H1 (cell line): ENCODE results near the gene SPOCD1. TPM values are rescaled to one million over a fixed set of nuclear protein-coding genes. Genes with fewer than 3 reads are reported as not detected.

ENCODE experiments used
- CTCF ChIA-PET: fragments of 300-600 bp; sonication (Branson Sonifier 250); formaldehyde crosslinking; loops from one replicate; lab custom pipeline; 2021; ENCODE audit not compliant: partially characterized antibody; lab: Charles Lee
- POLR2A ChIA-PET: fragments of 300-600 bp; sonication (Branson Sonifier 250); formaldehyde crosslinking; loops from one replicate; lab custom pipeline; 2021; ENCODE audit warnings: inconsistent platforms; ENCODE audit not compliant: partially characterized antibody; lab: Charles Lee
- DNase-seq, 2 experiments: peaks; one replicate each; pipeline versions ENCODE4 v3.0.0 to v3.0.0-alpha.2; 2010 to 2022; ENCODE audit warnings: low spot score in 2 of 2, low read depth in 1 of 2, mixed read lengths in 1 of 2
- FAIRE-seq: peaks from 2 replicates; lab custom pipeline; 2011; peaks lifted over from hg19 to GRCh38; lab: Jason Lieb, UNC
- H2AFZ ChIP-seq: 2 replicates; pipeline ENCODE4 v1.8.1; 2012; ENCODE audit warnings: low read length, inconsistent platforms
- H2AK5ac ChIP-seq: 2 replicates; pipeline ENCODE4 v1.6.1; 2013; ENCODE audit warnings: low read depth, low read length
- H2BK120ac ChIP-seq: replicated peaks from 2 replicates; pipeline ENCODE3; 2013; ENCODE audit warnings: low read depth, low read length, inconsistent platforms
- H2BK12ac ChIP-seq: 2 replicates; pipeline ENCODE4 v1.6.1; 2013; ENCODE audit warnings: low read depth, low read length
- H2BK15ac ChIP-seq: 2 replicates; pipeline ENCODE4 v1.6.1; 2013; ENCODE audit warnings: low read length
- H2BK20ac ChIP-seq: 2 replicates; pipeline ENCODE4 v1.6.1; 2013; ENCODE audit warnings: low read length
- H2BK5ac ChIP-seq: 2 replicates; pipeline ENCODE4 v1.6.1; 2013; ENCODE audit warnings: low read depth, low read length
- H3K14ac ChIP-seq: 2 replicates; pipeline ENCODE4 v1.6.1; 2013; ENCODE audit warnings: inconsistent platforms; ENCODE audit not compliant: insufficient read length
- H3K18ac ChIP-seq: 2 replicates; pipeline ENCODE4 v1.6.1; 2013; ENCODE audit warnings: low read length; ENCODE audit errors: extremely low read depth
- H3K23ac ChIP-seq: 2 replicates; pipeline ENCODE4 v1.6.1; 2013; ENCODE audit warnings: inconsistent platforms; ENCODE audit not compliant: insufficient read length
- H3K23me2 ChIP-seq: 2 replicates; pipeline ENCODE4 v1.6.1; 2013; ENCODE audit warnings: low read depth, low read length
- H3K27ac ChIP-seq: 2 replicates; pipeline ENCODE4 v1.6.1; 2011; ENCODE audit warnings: low read depth, low read length, inconsistent platforms
- H3K27me3 ChIP-seq, 4 experiments: replicated peaks in 1 of 4; 1 replicate in 1 of 4; 2 replicates in 3 of 4; pipeline versions ENCODE4 v1.6.1 to v1.8.1; 2011 to 2013; ENCODE audit warnings: low read length in 3 of 4, mild to moderate bottlenecking in 3 of 4, inconsistent platforms in 2 of 4, mixed read lengths in 2 of 4, moderate library complexity in 1 of 4; ENCODE audit not compliant: control insufficient read depth in 3 of 4, insufficient read depth in 3 of 4; ENCODE audit errors: extremely low read depth in 1 of 4
- H3K36me3 ChIP-seq, 4 experiments: 2 replicates each; pipeline versions ENCODE4 v1.6.1 to v1.8.1; 2011 to 2013; ENCODE audit warnings: mild to moderate bottlenecking in 4 of 4, low read length in 3 of 4, moderate library complexity in 2 of 4, control low read depth in 1 of 4, inconsistent platforms in 1 of 4; ENCODE audit not compliant: insufficient read depth in 4 of 4, control insufficient read depth in 2 of 4
- H3K4ac ChIP-seq: replicated peaks from 2 replicates; pipeline ENCODE3; 2013; ENCODE audit warnings: low read length, low read depth, mixed read lengths, inconsistent platforms; ENCODE audit not compliant: insufficient read length
- H3K4me1 ChIP-seq, 4 experiments: replicated peaks in 1 of 4; 1 replicate in 1 of 4; 2 replicates in 3 of 4; pipeline versions ENCODE4 v1.6.1 to v1.8.1; 2011 to 2013; ENCODE audit warnings: low read length in 3 of 4, inconsistent platforms in 2 of 4, mixed read lengths in 1 of 4; ENCODE audit not compliant: insufficient read depth in 4 of 4, control insufficient read depth in 3 of 4
- H3K4me2 ChIP-seq, 2 experiments: 2 replicates each; pipeline versions ENCODE4 v1.6.1 to v1.8.1; 2011 to 2013; ENCODE audit warnings: low read depth in 2 of 2, low read length in 2 of 2, control low read depth in 1 of 2, inconsistent platforms in 1 of 2, mild to moderate bottlenecking in 1 of 2; ENCODE audit not compliant: insufficient read depth in 1 of 2
- H3K4me3 ChIP-seq, 4 experiments: fragments of 200-600, 300-600 bp in 1 of 4; sonication (generic), shearing (Covaris generic), sonication (Bioruptor Twin) in 1 of 4; 2 replicates each; pipeline versions ENCODE4 v1.5.1 to v1.8.1; 2011 to 2016; ENCODE audit warnings: low read length in 4 of 4, low read depth in 3 of 4, control low read depth in 2 of 4, inconsistent platforms in 2 of 4, mild to moderate bottlenecking in 2 of 4, mixed read lengths in 1 of 4, moderate library complexity in 1 of 4; ENCODE audit not compliant: insufficient read depth in 2 of 4; ENCODE audit errors: extremely low read depth in 1 of 4
- H3K56ac ChIP-seq: replicated peaks from 2 replicates; pipeline ENCODE3; 2013; ENCODE audit warnings: low read depth, mild to moderate bottlenecking, mixed read lengths, low read length, inconsistent platforms; ENCODE audit not compliant: insufficient read length
- H3K79me1 ChIP-seq: 2 replicates; pipeline ENCODE4 v1.6.1; 2013; ENCODE audit warnings: low read depth, low read length, control low read depth
- H3K79me2 ChIP-seq, 2 experiments: 2 replicates each; pipeline versions ENCODE4 v1.6.1 to v1.8.1; 2012 to 2013; ENCODE audit warnings: low read length in 2 of 2, mild to moderate bottlenecking in 2 of 2, inconsistent platforms in 1 of 2; ENCODE audit not compliant: insufficient read depth in 2 of 2, control insufficient read depth in 1 of 2
- H3K9ac ChIP-seq, 4 experiments: replicated peaks in 1 of 4; 1 replicate in 1 of 4; 2 replicates in 3 of 4; pipeline versions ENCODE4 v1.6.1 to v1.8.1; 2011 to 2013; ENCODE audit warnings: low read depth in 3 of 4, low read length in 3 of 4, control low read depth in 2 of 4, mild to moderate bottlenecking in 2 of 4, moderate library complexity in 2 of 4, inconsistent platforms in 1 of 4; ENCODE audit errors: extremely low read depth in 1 of 4
- H3K9me3 ChIP-seq, 2 experiments: 2 replicates each; pipeline versions ENCODE4 v1.6.1 to v1.8.1; 2012 to 2013; ENCODE audit warnings: mild to moderate bottlenecking in 2 of 2, moderate library complexity in 2 of 2, control low read depth in 1 of 2, inconsistent platforms in 1 of 2, low read depth in 1 of 2, low read length in 1 of 2, mixed read lengths in 1 of 2; ENCODE audit not compliant: insufficient read depth in 2 of 2
- H4K20me1 ChIP-seq, 2 experiments: replicated peaks in 1 of 2; 2 replicates each; pipeline versions ENCODE3 to v1.8.1; 2011 to 2013; ENCODE audit warnings: inconsistent platforms in 2 of 2, low read length in 2 of 2, mild to moderate bottlenecking in 1 of 2; ENCODE audit not compliant: insufficient read depth in 2 of 2, control insufficient read depth in 1 of 2
- H4K5ac ChIP-seq: 2 replicates; pipeline ENCODE4 v1.6.1; 2013; ENCODE audit warnings: low read length, low read depth, mixed read lengths, inconsistent platforms; ENCODE audit not compliant: insufficient read length
- H4K8ac ChIP-seq: 2 replicates; pipeline ENCODE4 v1.8.0; 2013; ENCODE audit warnings: mild to moderate bottlenecking, moderate library complexity, low read length, inconsistent platforms; ENCODE audit not compliant: insufficient read depth; ENCODE audit errors: extremely low read depth
- H4K91ac ChIP-seq: replicated peaks from 2 replicates; pipeline ENCODE3; 2013; ENCODE audit warnings: low read length, mixed read lengths, inconsistent platforms; ENCODE audit not compliant: insufficient read length
- BACH1 ChIP-seq: IDR thresholded peaks from 2 replicates; pipeline ENCODE4 v1.6.1; 2012; ENCODE audit warnings: low read length, improper control_type of control experiment
- CREB1 ChIP-seq: IDR thresholded peaks from 2 replicates; pipeline ENCODE4 v1.6.1; 2012; ENCODE audit warnings: inconsistent platforms
- SIX5 ChIP-seq: IDR thresholded peaks from 2 replicates; pipeline ENCODE4 v1.6.1; 2011; ENCODE audit warnings: mild to moderate bottlenecking, low read depth, low read length
- WGBS, 2 experiments: shearing (Covaris generic) in 1 of 2; methylation state at CpG; one replicate each; pipeline versions ENCODE4 v1.1.6 to v1.1.7; 2013 to 2015; ENCODE audit warnings: low lambda C conversion rate in 2 of 2, mixed read lengths in 2 of 2, inconsistent platforms in 1 of 2, low coverage in 1 of 2, missing lambda C conversion rate in 1 of 2; ENCODE audit not compliant: insufficient replicate concordance in 2 of 2, insufficient coverage in 1 of 2, insufficient read length in 1 of 2; ENCODE audit errors: extremely low coverage in 1 of 2, missing lambda C conversion rate in 1 of 2; 5-methylcytosine and 5-hydroxymethylcytosine counted together
- polyA plus RNA-seq, 7 experiments: library from polyadenylated mRNA; depleted of rRNA in 3 of 7; stranded (reverse) in 5 of 7; unstranded in 2 of 7; fragments of >200 nt in 5 of 7; fragments of 200-250 nt in 2 of 7; gene quantifications; 1 replicate in 5 of 7; 2 replicates in 1 of 7; 4 replicates in 1 of 7; pipeline versions ENCODE4 v1.2.1 to v1.2.3, GENCODE V29; 2011 to 2013; ENCODE audit warnings: missing spikeins in 2 of 7, mixed read lengths in 2 of 7
- total RNA-seq: library from RNA; stranded (reverse); fragmentation: NEBNext Ultra II Directional; extraction: Animal tissue kit (Norgen Biotek cat#: 25700); gene quantifications from 2 replicates; pipeline ENCODE4 v1.2.1, GENCODE V29; 2021

SPOCD1 gene
- total and polyA plus RNA-seq, 2 of the 8 experiments (the other 6 are each of a cell fraction or from before 2014, with no cell fraction given) = 1.8 to 2.9 TPM

DNA sequence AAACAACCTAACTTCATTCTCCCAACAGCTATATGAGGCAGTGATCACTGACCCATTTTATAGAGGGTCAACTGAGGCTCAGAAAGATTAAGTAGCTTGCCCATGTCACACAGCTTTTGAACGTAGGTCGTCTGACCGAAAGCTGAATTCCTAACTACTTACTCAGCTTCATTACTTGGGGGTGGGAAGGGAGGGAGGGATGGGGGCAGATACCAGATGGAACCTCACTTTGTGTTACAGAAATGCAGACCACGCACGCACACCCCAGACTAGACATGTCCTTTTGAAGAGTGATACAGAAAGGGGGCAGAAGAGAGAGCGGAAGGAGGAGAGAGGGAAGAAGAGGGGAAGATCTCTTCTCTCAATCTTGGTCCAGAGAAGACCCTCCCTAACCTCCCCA lies 53.9 kb downstream of the SPOCD1 start:
- no peak overlapping the region for H2BK120ac ChIP-seq
- H2BK12ac ChIP-seq = peak overlapping the region; percentile 55; the same call in 1 of the 2 replicates
- H3K4ac ChIP-seq = no peak overlapping the region
- no peak overlapping the region for H3K23ac ChIP-seq
- H4K91ac ChIP-seq = no peak overlapping the region
- no peak overlapping the region for H2BK20ac ChIP-seq
- peak overlapping the region; percentile 86 to 90 for H3K4me2 ChIP-seq
- ChIA-PET POLR2A (interaction anchor here (1.1 to 2.5 kb wide), 4 partner anchors 15 to 36 kb away, joined by 3 to 10 read pairs (median 4); no protein-coding TSS in a partner anchor), CTCF (interaction anchor here (0.7 to 14.0 kb wide), 9 partner anchors 10 to 96 kb away, joined by 3 to 206 read pairs (median 4); no protein-coding TSS in a partner anchor)
- DNase-seq (no peak), FAIRE-seq (no peak)
- 0 out of 2 replicates have a peak overlapping the region, but pooled peaks have one; percentile 36 for H2BK15ac ChIP-seq
- no peak overlapping the region for H2AFZ ChIP-seq
- H3K27ac ChIP-seq = no peak overlapping the region
- H4K20me1 ChIP-seq = peaks cover 4 to 15% of the 10 kb centered on the region in 2 experiments
- peak overlapping the region; percentile 29; the same call in 1 of the 2 replicates for H2AK5ac ChIP-seq
- no peak overlapping the region for H4K8ac ChIP-seq
- no peaks in the 10 kb centered on the region for H3K36me3 ChIP-seq
- peaks cover 3% of the 10 kb centered on the region for H3K79me1 ChIP-seq
- H3K18ac ChIP-seq = no peak overlapping the region
- H3K23me2 ChIP-seq = peaks cover 17% of the 10 kb centered on the region
- peaks cover 3 to 16% (median 7%) of the 10 kb centered on the region in 4 experiments; a peak in 5 of 7 replicates for H3K27me3 ChIP-seq
- H4K5ac ChIP-seq = no peak overlapping the region
- no peak overlapping the region for H3K14ac ChIP-seq
- no peak overlapping the region for H3K9ac ChIP-seq
- H3K9me3 ChIP-seq = no peaks in the 10 kb centered on the region
- H3K4me1 ChIP-seq = peaks cover 24 to 54% (median 34%) of the 10 kb centered on the region in 4 experiments
- H3K56ac ChIP-seq = no peak overlapping the region
- H3K79me2 ChIP-seq = peaks cover 0 to 4% of the 10 kb centered on the region in 2 experiments; a peak in 1 of 4 replicates
- WGBS, 2 experiments = 68% methylated on average over 6 of the region's 6 CpGs; no CpG with 5 or more reads in 1 of the 2 experiments
- H2BK5ac ChIP-seq = peak overlapping the region; percentile 86; the same call in 1 of the 2 replicates
- H3K4me3 ChIP-seq = no peak overlapping the region; a peak in 1 of 8 replicates
- no peak for TF ChIP-seq BACH1
- no peak for TF ChIP-seq CREB1
- no peak for TF ChIP-seq SIX5
